GM21786 (cell line): Measurements from ENCODE around the gene ALS2CL.
"Not testable (repeated sequence)": the region's sequence is repeated elsewhere in the genome, so short reads cannot be mapped to it uniquely, and the experiment has no call there.

Source experiments
- ATAC-seq: cut with Tn5 transposase; IDR thresholded peaks from one replicate; pipeline ENCODE4 v1.9.1; 2021; ENCODE audit not compliant: unreplicated experiment

Gene ALS2CL, protein sequence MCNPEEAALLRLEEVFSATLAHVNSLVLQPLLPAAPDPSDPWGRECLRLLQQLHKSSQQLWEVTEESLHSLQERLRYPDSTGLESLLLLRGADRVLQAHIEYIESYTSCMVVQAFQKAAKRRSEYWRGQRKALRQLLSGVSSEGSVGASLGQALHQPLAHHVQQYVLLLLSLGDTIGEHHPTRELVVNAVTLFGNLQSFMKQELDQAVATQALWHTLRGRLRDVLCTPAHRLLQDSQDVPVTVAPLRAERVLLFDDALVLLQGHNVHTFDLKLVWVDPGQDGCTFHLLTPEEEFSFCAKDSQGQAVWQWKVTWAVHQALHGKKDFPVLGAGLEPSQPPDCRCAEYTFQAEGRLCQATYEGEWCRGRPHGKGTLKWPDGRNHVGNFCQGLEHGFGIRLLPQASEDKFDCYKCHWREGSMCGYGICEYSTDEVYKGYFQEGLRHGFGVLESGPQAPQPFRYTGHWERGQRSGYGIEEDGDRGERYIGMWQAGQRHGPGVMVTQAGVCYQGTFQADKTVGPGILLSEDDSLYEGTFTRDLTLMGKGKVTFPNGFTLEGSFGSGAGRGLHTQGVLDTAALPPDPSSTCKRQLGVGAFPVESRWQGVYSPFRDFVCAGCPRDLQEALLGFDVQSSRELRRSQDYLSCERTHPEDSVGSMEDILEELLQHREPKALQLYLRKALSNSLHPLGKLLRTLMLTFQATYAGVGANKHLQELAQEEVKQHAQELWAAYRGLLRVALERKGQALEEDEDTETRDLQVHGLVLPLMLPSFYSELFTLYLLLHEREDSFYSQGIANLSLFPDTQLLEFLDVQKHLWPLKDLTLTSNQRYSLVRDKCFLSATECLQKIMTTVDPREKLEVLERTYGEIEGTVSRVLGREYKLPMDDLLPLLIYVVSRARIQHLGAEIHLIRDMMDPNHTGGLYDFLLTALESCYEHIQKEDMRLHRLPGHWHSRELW

DNA sequence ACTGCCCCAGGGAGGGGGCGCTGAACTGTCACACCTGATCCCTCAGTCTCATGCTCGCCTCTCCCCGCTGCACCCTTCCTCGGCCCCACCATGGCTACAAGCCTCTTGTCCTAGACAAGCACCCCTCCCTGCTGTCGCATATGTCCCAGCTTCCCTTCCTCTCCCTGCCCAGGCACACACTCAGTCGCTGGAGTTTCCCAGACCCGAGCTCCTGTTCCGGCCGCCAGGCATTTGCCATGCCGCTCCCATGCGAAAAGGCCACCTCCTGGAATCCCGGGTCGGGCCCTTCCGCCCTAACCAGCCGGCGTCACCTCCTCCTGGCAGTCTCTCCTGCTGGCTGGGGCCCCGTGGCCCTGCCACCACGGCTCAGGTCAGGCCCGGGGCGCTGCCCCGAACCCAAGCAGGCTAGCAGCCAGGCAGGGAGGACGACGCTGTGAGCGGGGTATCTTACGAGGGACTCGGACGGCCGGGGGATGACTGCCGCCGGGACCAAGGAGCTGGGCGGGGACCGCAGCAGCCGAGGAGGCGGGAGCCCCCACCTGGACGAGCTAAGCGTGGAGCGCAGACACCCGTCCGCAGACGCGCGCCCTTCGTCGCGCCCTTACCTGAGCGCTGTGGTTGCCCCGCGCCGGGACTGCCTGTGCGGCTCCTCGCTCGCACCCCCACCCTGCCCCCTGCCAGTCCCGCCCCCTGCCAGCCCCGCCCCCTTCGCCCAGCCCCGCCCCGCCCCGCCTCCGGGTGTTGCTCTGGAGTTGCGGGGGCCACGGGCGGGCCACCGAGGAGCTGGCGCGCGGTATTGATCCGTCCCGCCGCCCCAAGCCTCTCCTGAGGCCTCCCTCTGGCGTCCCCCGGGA is at the start of gene ALS2CL:
ALS2CL (minus strand) TSS at position 642 of the 854 bp plus-strand sequence. CDS start 4,239 bp downstream, outside the sequence.
- no peak for ATAC-seq

DNA sequence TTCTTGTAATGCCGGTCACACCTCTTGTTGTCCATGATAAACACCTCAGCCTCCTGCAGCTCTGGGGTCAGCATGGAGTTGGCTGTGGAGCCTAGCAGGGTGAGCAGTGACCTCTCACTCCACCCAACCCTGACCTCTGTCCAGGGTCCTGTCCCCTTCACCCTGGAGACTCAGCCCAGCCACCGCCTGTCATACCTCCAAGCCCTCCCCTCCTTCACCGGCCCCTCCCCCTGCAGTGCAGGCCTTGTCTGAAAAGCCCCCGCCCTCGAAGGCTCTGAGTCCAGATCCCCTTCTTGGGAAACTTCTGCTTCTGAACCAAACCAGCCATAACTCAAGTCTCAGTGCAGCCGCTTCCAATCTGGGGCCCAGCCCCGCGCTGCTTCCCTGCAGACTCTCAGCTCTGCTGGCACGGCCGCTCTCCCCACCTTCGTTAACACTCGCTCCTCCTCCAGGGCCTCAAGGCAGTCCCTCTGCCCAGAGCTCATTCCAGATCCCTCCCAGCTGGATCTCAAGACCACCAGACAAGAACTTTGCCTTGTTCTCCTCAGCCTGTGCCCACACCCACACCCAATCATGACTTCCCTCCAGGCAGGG is 49.6 kb upstream of the ALS2CL start:
- ATAC-seq: no peak

DNA sequence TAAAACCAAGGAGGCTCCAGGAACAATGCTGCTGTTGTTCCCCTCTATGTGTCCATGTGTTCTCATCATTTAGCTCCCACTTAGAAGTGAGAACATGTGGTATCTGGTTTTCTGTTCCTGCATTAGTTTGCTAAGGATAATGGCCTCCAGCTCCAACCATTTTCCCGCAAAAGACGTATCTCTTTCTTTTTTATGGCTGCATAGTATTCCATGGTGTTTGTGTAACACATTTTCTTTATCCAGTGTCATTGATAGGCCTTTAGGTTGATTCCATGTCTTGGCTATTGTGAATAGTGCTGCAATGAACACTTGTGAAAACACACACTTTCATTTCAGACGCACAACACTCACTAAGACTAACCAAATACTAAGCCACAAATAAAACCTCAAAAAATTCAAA is 46.1 kb upstream of the ALS2CL start:
- ATAC-seq: not testable (repeated sequence)

DNA sequence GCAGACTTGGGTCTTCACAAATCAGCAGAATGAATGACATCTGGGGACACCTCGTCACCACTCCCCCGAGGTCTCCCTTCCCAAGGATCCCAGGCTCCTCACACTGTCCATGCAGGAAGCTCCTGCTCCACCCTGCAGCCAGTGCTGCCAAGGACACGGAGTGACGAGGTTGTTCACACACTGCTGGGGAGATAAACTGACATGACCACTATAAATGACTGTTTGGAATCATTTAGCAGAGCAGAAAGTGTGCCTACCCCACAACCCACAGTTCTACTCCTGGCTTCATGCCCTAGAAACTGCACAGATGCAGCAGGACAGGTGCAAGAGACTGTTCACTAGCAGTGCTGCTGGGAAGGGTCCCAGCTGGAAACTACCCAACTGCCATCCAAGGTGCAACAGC is 43.9 kb upstream of the ALS2CL start:
- no peak for ATAC-seq

DNA sequence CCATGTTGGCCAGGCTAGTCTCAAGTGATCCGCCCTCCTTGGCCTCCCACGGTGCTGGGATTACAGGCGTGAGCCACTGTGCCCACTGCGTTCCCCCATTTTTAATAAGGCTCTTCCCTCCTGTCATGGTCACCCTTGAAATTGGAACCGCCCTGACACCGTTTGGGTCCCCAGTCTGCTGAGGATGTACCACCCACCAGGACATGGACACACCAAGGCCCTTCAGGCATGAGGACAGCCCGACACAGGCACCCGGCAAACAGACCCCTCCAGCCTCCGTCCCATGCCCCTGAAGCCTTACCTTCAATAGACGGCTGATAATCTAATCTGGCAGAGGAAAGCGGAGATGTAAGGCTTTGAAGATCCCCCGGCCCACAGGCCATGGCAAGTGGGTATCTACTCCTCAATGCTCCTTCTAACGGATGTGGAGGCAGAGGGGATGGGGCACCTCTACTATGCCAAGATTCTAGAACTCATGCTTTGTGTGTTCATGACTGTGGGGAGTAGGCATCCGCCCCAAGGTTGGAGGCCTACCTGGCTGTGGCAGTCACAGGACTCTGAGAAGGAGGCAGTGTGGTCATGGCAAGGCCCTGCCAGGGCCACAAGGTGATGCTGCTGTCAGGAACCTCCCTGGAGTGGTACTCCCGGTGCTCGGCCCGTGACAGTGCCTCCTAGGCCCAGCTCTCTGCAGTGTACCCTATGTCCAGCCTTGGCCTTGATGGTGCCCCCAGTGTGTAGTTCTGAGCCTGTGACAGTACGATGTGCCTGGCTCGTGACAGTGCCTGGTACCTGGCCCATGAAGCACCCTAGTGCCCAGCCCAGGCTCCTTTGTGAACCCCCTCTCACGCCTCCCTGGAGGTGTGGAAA is 42.8 kb upstream of the ALS2CL start:
- ATAC-seq: no peak

DNA sequence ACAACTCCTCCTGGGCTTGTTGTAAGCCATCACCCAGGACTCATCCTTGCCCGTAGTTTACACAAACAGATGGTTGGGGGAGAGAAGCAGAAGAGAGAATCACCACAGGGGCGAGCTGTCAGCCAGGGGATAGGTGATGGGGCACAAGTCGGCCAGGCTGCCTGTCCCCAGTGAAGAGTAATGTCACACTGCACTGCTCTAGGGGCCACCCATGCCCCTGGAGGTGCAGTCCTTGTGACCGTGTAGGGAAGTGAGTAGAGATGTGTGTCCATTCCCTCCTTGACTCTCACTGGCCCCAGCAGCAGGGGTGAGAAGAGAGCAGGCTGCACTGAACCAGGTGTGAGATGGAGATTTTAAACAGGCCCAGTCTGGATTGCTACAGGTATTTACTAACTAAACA is 41.3 kb upstream of the ALS2CL start:
- ATAC-seq: no peak

DNA sequence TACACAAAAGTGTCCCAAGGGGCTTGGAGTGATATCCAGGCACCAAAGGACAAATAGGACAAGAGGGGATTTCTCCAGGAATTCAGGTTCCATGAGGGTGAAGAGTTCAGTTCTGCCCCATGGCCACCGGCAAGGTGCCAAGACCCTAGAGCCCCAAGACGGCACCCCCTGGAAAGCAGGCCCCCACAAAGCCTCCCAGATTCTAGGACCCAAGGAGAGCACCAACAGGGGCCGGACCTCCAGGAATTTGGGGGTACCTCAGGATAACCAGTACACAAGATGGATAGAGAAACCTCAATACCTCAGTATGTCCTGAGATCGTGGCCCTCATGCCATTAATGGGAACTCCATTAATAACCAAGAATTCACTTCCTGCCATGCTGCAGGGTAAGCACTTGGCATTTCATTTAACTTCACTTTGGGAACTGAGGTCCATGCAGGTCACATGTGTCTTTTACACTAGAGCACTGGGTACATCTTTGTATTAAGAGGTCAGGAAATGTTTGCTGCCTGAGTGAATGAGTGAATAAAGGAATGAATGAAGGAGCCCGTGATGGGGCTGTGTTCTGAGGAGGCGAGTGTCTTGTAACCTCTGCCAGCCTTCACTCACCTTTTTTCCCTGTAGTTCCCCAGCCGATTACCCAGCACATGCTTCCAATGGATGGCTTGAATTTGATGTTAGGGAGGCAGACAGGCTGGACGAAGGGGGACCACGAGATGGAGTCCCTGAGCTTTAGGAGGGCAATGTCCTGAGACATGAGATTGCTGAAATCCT is 39.7 kb upstream of the ALS2CL start:
- no peak for ATAC-seq

DNA sequence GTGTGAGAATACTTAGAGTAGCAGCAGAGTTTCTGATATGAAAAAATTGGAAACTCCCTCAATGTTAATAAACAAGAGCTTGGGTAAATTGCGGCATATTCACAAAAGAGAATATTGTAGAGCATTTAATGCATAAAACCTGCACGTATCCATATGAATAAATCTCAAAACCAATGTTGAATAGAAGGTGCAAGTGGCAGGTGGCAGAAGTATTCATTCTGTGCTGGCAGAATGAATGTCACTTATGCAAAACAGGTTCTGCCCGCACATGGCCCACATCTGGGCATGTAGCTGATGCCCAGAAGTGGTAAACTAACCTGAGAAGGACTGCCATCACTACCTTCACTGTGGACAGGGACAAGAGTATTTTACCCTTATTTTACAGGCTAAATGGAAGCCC is 38.3 kb upstream of the ALS2CL start:
- ATAC-seq: no peak

DNA sequence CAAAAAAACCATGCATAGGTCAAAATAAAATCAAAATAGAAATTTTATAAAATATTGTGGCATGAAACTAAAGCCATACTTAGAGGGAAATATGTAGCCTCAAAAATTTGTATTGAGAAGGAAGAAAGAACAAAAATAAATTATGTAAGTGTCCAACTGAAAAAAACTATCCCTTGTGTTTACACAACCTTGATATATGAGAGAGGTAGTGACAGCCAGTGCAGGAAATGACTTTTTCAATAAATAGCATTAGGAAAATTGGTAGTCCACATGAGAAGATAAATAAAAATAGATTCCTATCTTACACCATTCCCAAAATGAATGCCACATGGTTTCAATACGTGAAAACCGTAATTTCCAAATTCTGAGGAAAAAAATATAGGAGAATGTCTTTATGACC is 37.3 kb upstream of the ALS2CL start:
- ATAC-seq: no peak

DNA sequence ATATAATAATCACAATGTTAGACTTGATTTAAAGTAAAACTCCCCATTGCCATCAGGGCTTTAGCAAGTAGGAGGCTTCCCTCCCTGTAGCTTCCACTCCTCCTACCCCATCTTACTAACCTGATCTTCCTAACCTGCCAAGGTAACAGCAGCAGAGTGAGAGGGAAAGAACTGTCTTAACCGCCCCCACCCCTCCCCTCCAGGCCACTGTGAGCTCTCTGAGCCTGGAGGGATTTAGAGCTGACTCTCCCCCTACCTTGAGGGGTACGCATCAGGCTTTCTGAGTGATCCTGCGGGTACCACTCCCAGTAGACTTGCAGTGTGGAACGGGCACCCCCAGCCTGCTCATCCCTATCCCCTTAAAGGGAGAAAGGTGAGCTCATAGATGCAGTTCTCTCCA is 35.6 kb upstream of the ALS2CL start:
- ATAC-seq: no peak

DNA sequence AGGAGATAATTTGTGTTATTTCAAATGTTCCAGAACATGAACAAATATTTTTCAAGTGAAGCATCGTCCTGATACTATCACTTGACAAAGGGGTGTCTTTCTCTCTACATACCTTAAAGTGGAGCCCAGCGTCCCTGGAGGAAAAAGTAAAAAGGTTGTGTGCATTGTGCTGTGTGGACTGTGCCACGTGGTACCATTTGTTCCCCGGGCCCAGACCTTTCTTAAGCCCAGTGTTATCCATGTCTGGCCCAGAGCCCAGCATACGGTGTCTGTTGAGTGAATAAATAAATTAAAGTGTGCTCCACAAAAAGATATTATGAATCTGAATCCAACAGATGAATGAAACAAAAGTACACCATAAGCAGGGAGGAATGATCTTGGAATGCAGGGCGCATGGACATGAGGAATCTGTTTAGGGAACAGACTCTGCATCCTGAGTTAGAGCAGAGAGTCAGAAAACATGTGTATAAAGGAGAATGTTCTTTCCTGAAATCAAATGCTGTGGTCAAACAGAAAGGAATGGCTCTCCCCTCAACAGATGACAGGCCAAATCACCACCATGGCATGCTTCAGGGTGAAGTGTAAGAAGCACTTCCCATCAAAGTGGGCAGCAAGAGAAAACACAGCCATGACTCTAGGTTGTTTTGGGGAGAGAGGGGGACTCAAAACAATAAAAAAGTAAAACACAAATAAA is 32.3 kb upstream of the ALS2CL start:
- ATAC-seq: no peak

DNA sequence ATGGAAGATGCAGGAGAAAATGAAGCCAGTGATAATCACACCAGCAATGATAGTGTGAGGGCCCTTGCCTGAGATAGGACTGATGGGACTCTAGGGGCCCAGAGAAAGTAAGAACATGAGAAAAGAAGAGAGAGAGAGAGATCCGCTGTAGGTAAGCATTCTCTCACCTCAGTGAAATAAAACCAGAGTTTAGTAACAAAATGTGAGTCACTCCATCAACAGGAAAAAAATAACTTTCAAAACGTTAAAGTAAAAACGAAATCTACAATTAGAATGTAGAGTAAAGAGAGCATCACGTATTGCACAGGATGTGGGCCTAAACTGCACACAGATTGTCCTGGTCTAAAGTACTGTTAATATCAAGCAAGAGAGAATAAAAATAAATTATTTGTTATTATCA is 30.9 kb upstream of the ALS2CL start:
- ATAC-seq: no peak

DNA sequence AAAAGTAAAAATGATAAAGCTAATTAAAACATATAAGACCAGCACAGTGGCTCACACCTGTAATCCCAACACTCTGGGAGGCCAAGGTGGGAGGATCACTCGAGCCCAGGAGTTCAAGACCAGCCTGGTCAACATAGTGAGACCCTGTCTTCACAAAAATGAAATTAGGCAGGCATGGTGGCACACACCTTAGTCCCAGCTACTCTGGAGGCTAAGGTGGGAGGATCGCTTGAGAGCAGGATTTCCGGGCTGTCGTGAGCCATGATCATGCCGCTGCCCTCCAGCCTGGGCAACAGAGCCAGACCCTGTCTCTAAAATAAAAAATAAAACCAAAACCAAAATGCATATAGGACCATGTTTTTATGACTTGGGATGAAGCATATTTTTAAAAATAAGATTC is 29.0 kb upstream of the ALS2CL start:
- ATAC-seq: no peak

DNA sequence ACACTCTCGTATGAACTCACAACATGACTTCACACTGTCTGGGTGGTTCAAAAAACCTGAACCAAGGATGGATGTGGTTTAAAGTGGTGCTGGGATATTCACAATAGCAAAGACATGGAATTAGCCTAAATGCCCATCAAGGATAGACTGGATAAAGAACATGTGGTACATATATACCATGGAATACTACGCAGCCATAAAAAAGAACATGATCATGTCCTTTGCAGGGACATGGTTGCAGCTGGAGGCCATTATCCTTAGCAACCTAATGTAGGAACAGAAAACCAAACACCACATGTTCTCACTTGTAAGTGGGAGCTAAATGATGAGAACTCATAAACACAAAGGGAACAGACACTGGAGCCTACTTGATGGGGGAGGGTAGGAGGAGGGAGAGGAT is 27.5 kb upstream of the ALS2CL start:
- ATAC-seq: no peak

DNA sequence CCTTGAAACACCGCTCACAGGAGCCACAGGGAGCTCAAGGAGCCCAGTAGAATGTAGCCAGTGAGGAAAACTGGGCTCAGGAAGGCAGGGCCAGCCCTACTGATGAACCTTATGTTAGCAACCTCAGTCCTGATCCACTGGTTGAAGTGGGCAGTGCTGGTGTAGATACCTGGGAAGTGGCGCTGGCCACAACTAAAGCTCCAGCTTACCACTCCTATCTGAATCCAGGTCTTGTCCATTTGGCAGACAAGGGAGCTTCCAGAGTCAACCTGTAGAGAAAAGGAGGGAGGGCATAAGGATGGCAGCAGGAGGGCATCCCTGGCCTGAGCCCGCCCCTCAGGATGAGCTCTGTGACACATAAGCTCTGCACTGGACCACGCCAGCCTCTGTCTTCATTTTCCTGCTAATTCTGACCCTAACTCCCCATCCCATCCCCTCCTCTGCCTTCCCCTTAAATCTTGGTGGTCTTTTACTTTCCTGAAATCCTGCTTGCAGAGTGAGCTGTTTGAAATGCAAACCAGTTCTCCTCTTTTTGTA is 26.3 kb upstream of the ALS2CL start:
- ATAC-seq: no peak

DNA sequence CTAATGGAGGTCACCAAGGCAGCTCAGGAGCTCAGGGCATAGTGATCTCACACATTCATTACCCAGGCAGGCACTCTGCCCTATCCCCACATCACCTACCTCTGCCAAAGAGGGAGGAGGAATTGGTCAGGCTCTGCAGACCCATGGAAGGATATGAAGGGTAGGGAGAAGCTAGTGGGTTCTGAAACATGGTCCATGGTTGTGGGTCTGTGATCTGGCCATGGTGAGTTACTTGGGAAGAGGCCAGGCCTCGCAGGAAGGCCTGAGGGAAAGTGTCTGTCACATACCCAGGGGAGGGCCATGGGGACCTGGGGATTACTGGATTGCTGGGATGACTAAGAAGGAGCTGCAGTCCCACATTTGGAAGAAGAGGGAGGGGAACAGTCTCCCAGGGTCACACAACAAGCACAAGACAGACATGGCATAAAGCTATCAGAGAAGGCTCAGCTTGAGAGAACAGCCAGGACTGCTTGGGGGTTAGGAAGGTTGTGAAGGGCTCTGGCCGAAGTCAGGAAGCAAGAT is 25.6 kb upstream of the ALS2CL start:
- ATAC-seq: no peak

DNA sequence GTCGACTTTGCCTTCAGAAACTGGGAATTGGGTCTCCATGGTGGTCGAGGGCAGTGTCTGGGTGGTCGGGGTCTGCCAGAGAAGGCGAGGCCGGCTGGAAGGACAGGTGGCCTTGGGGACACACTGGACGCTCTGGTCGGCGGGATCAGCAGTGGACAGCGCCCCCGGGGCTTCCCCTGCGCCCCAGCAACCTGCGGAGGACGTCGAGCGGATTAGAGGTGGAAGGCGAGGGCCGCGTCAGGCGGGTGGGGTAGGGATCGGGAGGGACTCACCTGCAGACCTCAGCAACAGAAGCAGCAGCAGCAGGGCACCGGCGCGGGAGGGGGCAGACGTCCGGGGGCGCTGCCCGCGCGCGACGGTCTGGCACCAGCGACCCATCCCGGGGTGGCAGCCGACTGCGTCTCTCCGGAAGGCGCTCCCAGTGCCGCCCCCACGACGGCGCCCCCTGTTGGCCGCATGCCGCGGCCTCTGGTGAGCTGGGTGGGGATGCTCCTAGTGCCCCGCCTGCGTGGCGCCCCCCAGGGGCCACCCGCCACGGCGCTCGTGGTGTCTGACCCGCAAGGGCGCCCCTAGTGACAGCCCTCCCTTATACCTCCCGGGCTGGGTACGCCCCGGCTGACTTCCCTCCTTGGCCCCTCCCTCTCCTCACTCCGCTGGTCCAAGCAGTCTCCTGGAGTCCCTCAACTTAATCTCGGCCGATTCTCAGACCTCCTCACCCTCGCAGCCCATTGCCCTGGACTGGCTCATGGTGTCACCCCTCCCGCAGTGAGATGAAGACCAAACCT is 24.2 kb upstream of the ALS2CL start, which contains the start of gene PRSS50:
PRSS50 (minus strand) TSS at position 423 of the 785 bp plus-strand sequence; CDS start at position 378, 45 bp downstream.
- ATAC-seq: no peak
